IMR-90 (cell line): Measurements from ENCODE around the gene PXMP2. TPM values are rescaled to one million over a fixed set of nuclear protein-coding genes. Genes with fewer than 3 reads are reported as not detected.
A peak's percentile ranks its signal among the peaks of the same experiment; 100 is the strongest.

Experiments
- ATAC-seq: fragments of 200-7000 bp; cut with Tn5 transposase; 2 replicates; pipeline ENCODE4 v1.9.1; 2020; ENCODE audit warnings: low read depth, mild to moderate bottlenecking, moderate library complexity
- BruUV-seq: library from RNA; stranded (reverse); fragments of 400-500 nt; replicated peaks from 2 replicates; lab custom pipeline; 2021; lab: Mats Ljungman, UMichigan
- CTCF ChIA-PET: fragments of 300-600 bp; formaldehyde crosslinking; extraction: SDS; loops from one replicate; lab custom pipeline; 2021; ENCODE audit warnings: antibody characterized with exemption; lab: Yijun Ruan, JAX
- POLR2A ChIA-PET: fragments of 300-600 bp; sonication (Branson Sonifier 250); formaldehyde crosslinking; loops from one replicate; lab custom pipeline; 2022; ENCODE audit warnings: antibody characterized with exemption; ENCODE audit not compliant: unreplicated experiment; lab: Charles Lee
- DNase-seq: peaks from one replicate; pipeline ENCODE4 v3.0.0; 2013
- H2AFZ ChIP-seq: replicated peaks from 2 replicates; pipeline ENCODE3; 2013; ENCODE audit warnings: low read length, mild to moderate bottlenecking; ENCODE audit not compliant: poor library complexity
- H2AK5ac ChIP-seq: 2 replicates; pipeline ENCODE4 v1.6.1; 2013; ENCODE audit warnings: low read depth, low read length, inconsistent platforms
- H2AK9ac ChIP-seq: replicated peaks from 2 replicates; pipeline ENCODE3; 2013; ENCODE audit warnings: mild to moderate bottlenecking, low read depth, low read length, moderate library complexity; ENCODE audit not compliant: poor library complexity
- H2BK120ac ChIP-seq: 2 replicates; pipeline ENCODE4 v1.6.1; 2013; ENCODE audit warnings: low read depth, low read length, inconsistent platforms
- H2BK15ac ChIP-seq: 3 replicates; pipeline ENCODE4 v1.6.1; 2013; ENCODE audit warnings: low read depth, low read length, inconsistent platforms
- H2BK20ac ChIP-seq: 2 replicates; pipeline ENCODE4 v1.6.1; 2013; ENCODE audit warnings: low read depth, mild to moderate bottlenecking, inconsistent platforms, low read length, moderate library complexity
- H2BK5ac ChIP-seq: 2 replicates; pipeline ENCODE4 v1.6.1; 2013; ENCODE audit warnings: mild to moderate bottlenecking, low read depth, low read length, inconsistent platforms; ENCODE audit not compliant: poor library complexity, severe bottlenecking
- H3K14ac ChIP-seq: replicated peaks from 2 replicates; pipeline ENCODE4 v1.6.1; 2013; ENCODE audit warnings: low read depth, low read length, inconsistent platforms
- H3K18ac ChIP-seq: 2 replicates; pipeline ENCODE4 v1.6.1; 2013; ENCODE audit warnings: low read depth, low read length, control low read depth
- H3K23ac ChIP-seq: 2 replicates; pipeline ENCODE4 v1.6.1; 2013; ENCODE audit warnings: low read depth, low read length, inconsistent platforms
- H3K27ac ChIP-seq: 2 replicates; pipeline ENCODE4 v1.5.1; 2013; ENCODE audit warnings: mild to moderate bottlenecking, control low read depth, low read length; ENCODE audit not compliant: insufficient read depth
- H3K27me3 ChIP-seq: 2 replicates; pipeline ENCODE4 v1.6.1; 2013; ENCODE audit warnings: low read length; ENCODE audit not compliant: control insufficient read depth, insufficient read depth
- H3K36me3 ChIP-seq: 2 replicates; pipeline ENCODE4 v1.6.1; 2013; ENCODE audit warnings: low read length, mixed read lengths; ENCODE audit not compliant: control insufficient read depth, insufficient read depth
- H3K4ac ChIP-seq: 2 replicates; pipeline ENCODE4 v1.6.1; 2013; ENCODE audit warnings: low read depth, low read length, inconsistent platforms
- H3K4me1 ChIP-seq: 2 replicates; pipeline ENCODE4 v1.6.1; 2013; ENCODE audit warnings: low read length, mixed read lengths; ENCODE audit not compliant: control insufficient read depth, insufficient read depth
- H3K4me2 ChIP-seq: 2 replicates; pipeline ENCODE4 v1.6.1; 2013; ENCODE audit warnings: low read depth, mild to moderate bottlenecking, control low read depth, low read length, moderate library complexity
- H3K4me3 ChIP-seq: 2 replicates; pipeline ENCODE4 v1.5.1; 2013; ENCODE audit warnings: low read depth, mild to moderate bottlenecking, control low read depth, low read length, moderate library complexity; ENCODE audit not compliant: insufficient read depth
- H3K56ac ChIP-seq: 2 replicates; pipeline ENCODE4 v1.6.1; 2013; ENCODE audit warnings: low read length, inconsistent platforms; ENCODE audit not compliant: insufficient read depth; ENCODE audit errors: extremely low read depth
- H3K79me1 ChIP-seq, 2 experiments: 2 replicates each; pipeline ENCODE4 v1.6.1; 2013; ENCODE audit warnings: low read length in 2 of 2, inconsistent platforms in 1 of 2, low read depth in 1 of 2
- H3K9ac ChIP-seq: 2 replicates; pipeline ENCODE4 v1.6.1; 2013; ENCODE audit warnings: low read depth, low read length, control low read depth
- H3K9me1 ChIP-seq: 2 replicates; pipeline ENCODE4 v1.6.1; 2013; ENCODE audit warnings: low read length, inconsistent platforms; ENCODE audit not compliant: insufficient read depth
- H3K9me3 ChIP-seq: 2 replicates; pipeline ENCODE4 v1.6.1; 2013; ENCODE audit warnings: low read length; ENCODE audit not compliant: control insufficient read depth, insufficient read depth
- H4K20me1 ChIP-seq: 2 replicates; pipeline ENCODE4 v1.6.1; 2013; ENCODE audit warnings: low read length, inconsistent platforms; ENCODE audit not compliant: insufficient read depth
- H4K5ac ChIP-seq: 2 replicates; pipeline ENCODE4 v1.6.1; 2013; ENCODE audit warnings: mild to moderate bottlenecking, low read depth, low read length, control low read depth
- H4K8ac ChIP-seq, 2 experiments: 2 replicates each; pipeline ENCODE4 v1.6.1; 2013; ENCODE audit warnings: low read depth in 2 of 2, low read length in 2 of 2, control low read depth in 1 of 2, inconsistent platforms in 1 of 2
- H4K91ac ChIP-seq: 2 replicates; pipeline ENCODE4 v1.6.1; 2013; ENCODE audit warnings: low read depth, low read length, inconsistent platforms; ENCODE audit not compliant: insufficient read depth
- BHLHE40 ChIP-seq: fragments of 150-350 bp; IDR thresholded peaks from 2 replicates; pipeline ENCODE4 v1.6.1; 2016; ENCODE audit warnings: mild to moderate bottlenecking, low read depth, low read length
- CEBPB ChIP-seq: IDR thresholded peaks from 2 replicates; pipeline ENCODE4 v1.6.1; 2012; ENCODE audit warnings: low read depth, low read length, improper control_type of control experiment
- FOS ChIP-seq: fragments of 150-350 bp; IDR thresholded peaks from 2 replicates; pipeline ENCODE4 v1.6.1; 2016; ENCODE audit warnings: low read depth, low read length
- MAFK ChIP-seq: IDR thresholded peaks from 2 replicates; pipeline ENCODE4 v1.6.1; 2012; ENCODE audit warnings: low read depth, low read length, improper control_type of control experiment
- MXI1 ChIP-seq: IDR thresholded peaks from 2 replicates; pipeline ENCODE4 v1.6.1; 2012; ENCODE audit warnings: low read depth, mild to moderate bottlenecking, low read length, moderate library complexity, borderline replicate concordance
- NFE2L2 ChIP-seq: fragments of 150-350 bp; IDR thresholded peaks from 2 replicates; pipeline ENCODE4 v1.6.1; 2016; ENCODE audit warnings: low read depth, mild to moderate bottlenecking, low read length
- POLR2A ChIP-seq: IDR thresholded peaks from 2 replicates; pipeline ENCODE4 v1.6.1; 2012; ENCODE audit warnings: mild to moderate bottlenecking, low read depth, low read length
- RAD21 ChIP-seq: IDR thresholded peaks from 2 replicates; pipeline ENCODE4 v1.6.1; 2012; ENCODE audit warnings: low read length, improper control_type of control experiment
- RCOR1 ChIP-seq: IDR thresholded peaks from 2 replicates; pipeline ENCODE4 v1.6.1; 2012; ENCODE audit warnings: mild to moderate bottlenecking, low read length, improper control_type of control experiment; ENCODE audit not compliant: insufficient replicate concordance
- RFX5 ChIP-seq: IDR thresholded peaks from 2 replicates; pipeline ENCODE4 v1.8.0; 2012; ENCODE audit warnings: low read depth, mild to moderate bottlenecking, low read length, moderate library complexity
- SMC3 ChIP-seq: fragments of 150-350 bp; IDR thresholded peaks from 2 replicates; pipeline ENCODE4 v1.6.1; 2016; ENCODE audit warnings: low read depth, mild to moderate bottlenecking, antibody characterized with exemption, low read length, moderate library complexity
- WGBS, 2 experiments: methylation state at CpG; one replicate each; pipeline versions ENCODE4 v1.1.5 to v1.1.7; 2013; ENCODE audit warnings: missing lambda C conversion rate in 2 of 2; ENCODE audit not compliant: insufficient read length in 1 of 2; ENCODE audit errors: extremely low coverage in 2 of 2; 5-methylcytosine and 5-hydroxymethylcytosine counted together
- dilution Hi-C: fragments of 300-500 bp; cut with HindIII; formaldehyde crosslinking; loops from one replicate; pipeline ENCODE4 v1.14.3; 2018; ENCODE audit warnings: low sequenced_read_pairs; ENCODE audit not compliant: unreplicated experiment
- in situ Hi-C: fragments of 300-500 bp; cut with MboI; formaldehyde crosslinking; loops from 3 replicates; pipeline ENCODE4 v1.14.3; 2019; ENCODE audit warnings: low sequenced_read_pairs, inconsistent platforms, mixed read lengths
- intact Hi-C: fragments of 100-400 bp; cut with micrococcal nuclease; formaldehyde crosslinking; loops from 2 replicates; pipeline ENCODE4 v1.10.0; 2022
- polyA plus RNA-seq, 3 experiments: library from polyadenylated mRNA; depleted of rRNA; stranded (reverse); fragments of >200 nt; gene quantifications; 2 replicates each; pipeline ENCODE4 v1.2.3, GENCODE V29; 2012; ENCODE audit warnings: low replicate concordance in 1 of 3
- total RNA-seq: library from RNA; depleted of rRNA; stranded (reverse); fragments of >200 nt; gene quantifications from 2 replicates; pipeline ENCODE4 v1.2.3, GENCODE V29; 2012
- TF ChIP-seq, protein P1 (sequence below): conservative IDR thresholded peaks from 2 replicates; pipeline ENCODE4 v1.5.1; 2012; ENCODE audit warnings: mild to moderate bottlenecking, low read depth, low read length, improper control_type of control experiment
- TF ChIP-seq, protein P2 (sequence below): fragments of 150-350 bp; IDR thresholded peaks from 2 replicates; pipeline ENCODE4 v1.6.1; 2016; ENCODE audit warnings: low read depth, mild to moderate bottlenecking, low read length, moderate library complexity, borderline replicate concordance
- TF ChIP-seq, protein P3 (sequence below): fragments of 150-350 bp; IDR thresholded peaks from 2 replicates; pipeline ENCODE4 v1.6.1; 2017; ENCODE audit warnings: mild to moderate bottlenecking, antibody characterized with exemption, low read length, low read depth

Gene PXMP2
- total and polyA plus RNA-seq, 2 of the 4 experiments (the other 2 are of a cell fraction): 10.9 to 20.1 TPM

DNA sequence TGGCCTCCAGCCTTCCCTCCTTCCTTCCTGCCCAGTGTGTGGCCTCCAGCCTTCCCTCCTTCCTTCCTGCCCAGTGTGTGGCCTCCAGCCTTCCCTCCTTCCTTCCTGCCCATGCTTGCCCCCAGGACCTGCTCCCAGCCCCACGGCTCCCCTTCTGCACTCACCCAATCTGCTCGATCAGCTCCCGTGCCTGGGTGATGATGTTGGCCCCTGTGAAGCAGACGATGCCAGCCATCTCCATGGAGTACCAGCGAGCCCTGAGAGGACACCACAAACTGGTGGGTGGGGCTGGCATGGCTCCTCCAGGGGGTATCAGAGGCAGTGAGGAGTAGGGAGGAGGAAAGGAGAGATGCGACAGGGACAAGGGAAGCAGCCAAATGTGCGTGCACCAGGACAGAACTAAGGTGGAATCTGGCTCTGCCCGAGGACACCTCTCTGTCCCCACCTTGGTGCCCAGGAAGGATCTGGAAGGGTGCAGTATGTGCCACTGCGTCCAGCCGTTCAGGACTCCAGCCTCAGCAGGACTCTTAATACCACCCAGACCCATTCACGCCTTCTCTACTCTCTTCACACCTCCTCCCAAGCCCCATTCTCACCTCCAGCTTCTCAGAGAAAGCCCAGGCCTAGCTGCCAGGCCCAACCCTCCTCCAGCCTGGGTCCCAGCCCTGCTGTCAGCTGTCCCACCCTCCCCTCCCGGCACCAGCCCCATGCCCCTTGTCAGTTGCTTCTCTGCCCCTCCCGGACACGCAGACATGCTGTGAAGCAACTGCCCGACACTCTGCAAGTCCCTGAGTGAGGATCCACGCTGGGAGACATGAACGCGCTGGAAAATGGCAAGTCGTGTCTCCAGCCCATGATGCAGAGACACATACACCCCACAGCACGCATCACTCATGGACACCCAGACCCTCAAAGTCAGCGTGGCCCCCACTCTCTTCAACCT lies 22.9 kb upstream of the PXMP2 start:
- dilution Hi-C loops: no loop called here
- Histone ChIP-seq H2AK9ac (peak overlapping the region; percentile 37), H4K20me1 (no peaks in the 10 kb centered on the region; the same call in 1 of the 2 replicates), H3K56ac (no peak overlapping the region), H3K9me3 (no peaks in the 10 kb centered on the region), H3K36me3 (peaks cover 58% of the 10 kb centered on the region), H3K27ac (no peak overlapping the region), H2BK5ac (no peak overlapping the region), H3K79me1 (no peaks in the 10 kb centered on the region), H3K4ac (no peak overlapping the region), H4K5ac (no peak overlapping the region), H3K14ac (no peak overlapping the region; the same call in 1 of the 2 replicates), H3K4me2 (no peak overlapping the region), H4K8ac (no peak overlapping the region), H2AFZ (no peak overlapping the region), H2AK5ac (no peak overlapping the region), H3K4me1 (no peaks in the 10 kb centered on the region), H3K27me3 (no peaks in the 10 kb centered on the region), H2BK120ac (no peak overlapping the region), H4K91ac (no peak overlapping the region), H3K18ac (no peak overlapping the region), H2BK20ac (no peak overlapping the region), H3K9ac (no peak overlapping the region), H3K23ac (no peak overlapping the region), H3K9me1 (no peaks in the 10 kb centered on the region), H2BK15ac (no peak overlapping the region), H3K4me3 (no peak overlapping the region)
- WGBS, 2 experiments: 86% methylated on average over 9 of the region's 21 CpGs; no CpG with 5 or more reads in 1 of the 2 experiments
- ATAC-seq (no peak), DNase-seq (no peak)
- intact Hi-C loops: no loop called here
- no TSS peak for BruUV-seq
- in situ Hi-C loops: no loop called here
- CTCF ChIA-PET: no interaction called here
- POLR2A ChIA-PET: no interaction called here
- TF ChIP-seq FOS: no peak
- TF ChIP-seq BHLHE40: no peak
- TF ChIP-seq SMC3: no peak
- TF ChIP-seq, protein P1, sequence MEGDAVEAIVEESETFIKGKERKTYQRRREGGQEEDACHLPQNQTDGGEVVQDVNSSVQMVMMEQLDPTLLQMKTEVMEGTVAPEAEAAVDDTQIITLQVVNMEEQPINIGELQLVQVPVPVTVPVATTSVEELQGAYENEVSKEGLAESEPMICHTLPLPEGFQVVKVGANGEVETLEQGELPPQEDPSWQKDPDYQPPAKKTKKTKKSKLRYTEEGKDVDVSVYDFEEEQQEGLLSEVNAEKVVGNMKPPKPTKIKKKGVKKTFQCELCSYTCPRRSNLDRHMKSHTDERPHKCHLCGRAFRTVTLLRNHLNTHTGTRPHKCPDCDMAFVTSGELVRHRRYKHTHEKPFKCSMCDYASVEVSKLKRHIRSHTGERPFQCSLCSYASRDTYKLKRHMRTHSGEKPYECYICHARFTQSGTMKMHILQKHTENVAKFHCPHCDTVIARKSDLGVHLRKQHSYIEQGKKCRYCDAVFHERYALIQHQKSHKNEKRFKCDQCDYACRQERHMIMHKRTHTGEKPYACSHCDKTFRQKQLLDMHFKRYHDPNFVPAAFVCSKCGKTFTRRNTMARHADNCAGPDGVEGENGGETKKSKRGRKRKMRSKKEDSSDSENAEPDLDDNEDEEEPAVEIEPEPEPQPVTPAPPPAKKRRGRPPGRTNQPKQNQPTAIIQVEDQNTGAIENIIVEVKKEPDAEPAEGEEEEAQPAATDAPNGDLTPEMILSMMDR: no peak
- TF ChIP-seq, protein P2, sequence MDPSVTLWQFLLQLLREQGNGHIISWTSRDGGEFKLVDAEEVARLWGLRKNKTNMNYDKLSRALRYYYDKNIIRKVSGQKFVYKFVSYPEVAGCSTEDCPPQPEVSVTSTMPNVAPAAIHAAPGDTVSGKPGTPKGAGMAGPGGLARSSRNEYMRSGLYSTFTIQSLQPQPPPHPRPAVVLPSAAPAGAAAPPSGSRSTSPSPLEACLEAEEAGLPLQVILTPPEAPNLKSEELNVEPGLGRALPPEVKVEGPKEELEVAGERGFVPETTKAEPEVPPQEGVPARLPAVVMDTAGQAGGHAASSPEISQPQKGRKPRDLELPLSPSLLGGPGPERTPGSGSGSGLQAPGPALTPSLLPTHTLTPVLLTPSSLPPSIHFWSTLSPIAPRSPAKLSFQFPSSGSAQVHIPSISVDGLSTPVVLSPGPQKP: no peak
- no peak for TF ChIP-seq MAFK
- no peak for TF ChIP-seq RCOR1
- no peak for TF ChIP-seq RAD21
- TF ChIP-seq, protein P3, sequence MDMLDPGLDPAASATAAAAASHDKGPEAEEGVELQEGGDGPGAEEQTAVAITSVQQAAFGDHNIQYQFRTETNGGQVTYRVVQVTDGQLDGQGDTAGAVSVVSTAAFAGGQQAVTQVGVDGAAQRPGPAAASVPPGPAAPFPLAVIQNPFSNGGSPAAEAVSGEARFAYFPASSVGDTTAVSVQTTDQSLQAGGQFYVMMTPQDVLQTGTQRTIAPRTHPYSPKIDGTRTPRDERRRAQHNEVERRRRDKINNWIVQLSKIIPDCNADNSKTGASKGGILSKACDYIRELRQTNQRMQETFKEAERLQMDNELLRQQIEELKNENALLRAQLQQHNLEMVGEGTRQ: no peak
- TF ChIP-seq CEBPB: no peak
- TF ChIP-seq RFX5: no peak
- TF ChIP-seq MXI1: no peak
- no peak for TF ChIP-seq POLR2A
- TF ChIP-seq NFE2L2: no peak
